ENCODE data around the gene BEND7. TPM values are rescaled to one million over a fixed set of nuclear protein-coding genes. Genes with fewer than 3 reads are reported as not detected.

Gene BEND7
- total and polyA plus RNA-seq, 2 of the 8 experiments (the other 6 are each of a cell fraction or from before 2014, with no cell fraction given), result 1.9 to 8.2 TPM

DNA sequence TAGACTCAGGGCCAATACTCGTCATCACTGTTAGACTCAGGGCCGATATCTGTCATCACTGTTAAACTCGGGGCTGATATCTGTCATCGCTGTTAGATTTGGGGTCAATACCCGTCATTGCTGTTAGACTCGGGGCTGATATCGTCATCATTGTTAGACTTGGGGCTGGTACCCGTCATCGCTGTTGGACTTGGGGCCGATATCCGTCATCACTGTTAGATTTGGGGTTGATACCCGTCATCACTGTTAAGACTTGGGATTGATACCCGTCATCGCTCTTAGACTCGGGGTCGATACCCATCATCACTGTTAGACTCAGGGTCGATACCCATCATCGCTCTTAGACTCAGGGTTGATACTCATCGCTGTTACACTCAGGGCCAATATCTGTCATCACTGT lies 56.5 kb downstream of the BEND7 start:
- WGBS, 2 experiments (ENCODE audit: extremely low coverage in 1 of 2, insufficient coverage in 1 of 2, insufficient read length in 1 of 2, insufficient replicate concordance in 2 of 2, low coverage in 1 of 2, low lambda C conversion rate in 2 of 2, missing lambda C conversion rate in 1 of 2), result 96% methylated on average over 19 of the region's 19 CpGs; no CpG with 5 or more reads in 1 of the 2 experiments
- POLR2A ChIA-PET (ENCODE audit: partially characterized antibody), result no interaction called here
- no peak overlapping the region for H2AFZ ChIP-seq (ENCODE audit: low read length)
- H3K27ac ChIP-seq (ENCODE audit: low read depth, low read length), result no peak overlapping the region
- H2BK20ac ChIP-seq (ENCODE audit: low read length), result no peak overlapping the region
- no peak overlapping the region for H3K9ac ChIP-seq (replicated peaks in 1 of 4; ENCODE audit: extremely low read depth in 1 of 4, low read depth in 3 of 4, low read length in 3 of 4)
- H2BK15ac ChIP-seq (ENCODE audit: low read length), result no peak overlapping the region
- H3K9me3 ChIP-seq (ENCODE audit: insufficient read depth in 2 of 2, low read depth in 1 of 2, low read length in 1 of 2), result no peaks in the 10 kb centered on the region
- H3K23ac ChIP-seq (ENCODE audit: insufficient read length), result no peak overlapping the region
- H3K4me1 ChIP-seq (replicated peaks in 1 of 4; ENCODE audit: control insufficient read depth in 3 of 4, insufficient read depth in 4 of 4, low read length in 3 of 4), result no peaks in the 10 kb centered on the region
- no peak overlapping the region for H3K18ac ChIP-seq (ENCODE audit: extremely low read depth, low read length)
- no peak overlapping the region for H3K56ac ChIP-seq (replicated peaks; ENCODE audit: insufficient read length, low read depth, low read length)
- no peak overlapping the region for H2BK5ac ChIP-seq (ENCODE audit: low read depth, low read length)
- DNase-seq (ENCODE audit: low read depth in 1 of 2, low spot score in 2 of 2) (no peak), FAIRE-seq (no peak)
- H4K91ac ChIP-seq (replicated peaks; ENCODE audit: insufficient read length, low read length), result no peak overlapping the region
- H3K4ac ChIP-seq (replicated peaks; ENCODE audit: insufficient read length, low read depth, low read length), result no peak overlapping the region
- H4K8ac ChIP-seq (ENCODE audit: extremely low read depth, insufficient read depth, low read length), result no peak overlapping the region
- H3K79me1 ChIP-seq (ENCODE audit: low read depth, low read length), result no peaks in the 10 kb centered on the region
- H3K4me3 ChIP-seq (ENCODE audit: extremely low read depth in 1 of 4, insufficient read depth in 2 of 4, low read depth in 3 of 4, low read length in 4 of 4), result no peak overlapping the region
- no peak overlapping the region for H4K5ac ChIP-seq (ENCODE audit: insufficient read length, low read depth, low read length)
- no peaks in the 10 kb centered on the region for H3K79me2 ChIP-seq (ENCODE audit: control insufficient read depth in 1 of 2, insufficient read depth in 2 of 2, low read length in 2 of 2)
- H2BK120ac ChIP-seq (replicated peaks; ENCODE audit: low read depth, low read length), result no peak overlapping the region
- no peak overlapping the region for H3K14ac ChIP-seq (ENCODE audit: insufficient read length)
- H4K20me1 ChIP-seq (replicated peaks in 1 of 2; ENCODE audit: control insufficient read depth in 1 of 2, insufficient read depth in 2 of 2, low read length in 2 of 2), result no peaks in the 10 kb centered on the region
- H3K36me3 ChIP-seq (ENCODE audit: control insufficient read depth in 2 of 4, insufficient read depth in 4 of 4, low read length in 3 of 4), result no peaks in the 10 kb centered on the region; a peak in 1 of 8 replicates
- H2BK12ac ChIP-seq (ENCODE audit: low read depth, low read length), result no peak overlapping the region
- H3K27me3 ChIP-seq (replicated peaks in 1 of 4; ENCODE audit: control insufficient read depth in 3 of 4, extremely low read depth in 1 of 4, insufficient read depth in 3 of 4, low read length in 3 of 4), result no peaks in the 10 kb centered on the region
- no peak overlapping the region for H2AK5ac ChIP-seq (ENCODE audit: low read depth, low read length)
- no peak overlapping the region for H3K4me2 ChIP-seq (ENCODE audit: insufficient read depth in 1 of 2, low read depth in 2 of 2, low read length in 2 of 2)
- CTCF ChIA-PET (ENCODE audit: partially characterized antibody), result no interaction called here
- H3K23me2 ChIP-seq (ENCODE audit: low read depth, low read length), result no peaks in the 10 kb centered on the region
- TF ChIP-seq CBX8 (IDR thresholded peaks at IDR 0.05; ENCODE audit: borderline replicate concordance, low read depth, low read length) (no peak), BCL11A (IDR thresholded peaks at IDR 0.05; ENCODE audit: low read depth in 2 of 2, low read length in 2 of 2) (no peak), TAF1 (IDR thresholded peaks at IDR 0.05; ENCODE audit: low read depth, low read length) (no peak), NRF1 (IDR thresholded peaks at IDR 0.05; ENCODE audit: low read depth, low read length) (no peak), CBX5 (IDR thresholded peaks at IDR 0.05; ENCODE audit: low read depth, low read length) (no peak), POU5F1 (IDR thresholded peaks at IDR 0.05; ENCODE audit: low read depth, low read length) (no peak), POLR2A (IDR thresholded peaks at IDR 0.05; ENCODE audit: control extremely low read depth in 1 of 2, low read depth in 2 of 2, low read length in 2 of 2) (no peak), ASH2L (IDR thresholded peaks at IDR 0.05; ENCODE audit: low read length) (no peak), TBP (IDR thresholded peaks at IDR 0.05; ENCODE audit: low read depth, low read length) (no peak), RBBP5 (IDR thresholded peaks at IDR 0.05; ENCODE audit: borderline replicate concordance, low read depth, low read length) (no peak), GABPA (IDR thresholded peaks at IDR 0.05; ENCODE audit: borderline replicate concordance, insufficient read depth, low read length) (no peak), RXRA (IDR thresholded peaks at IDR 0.05; ENCODE audit: insufficient read depth, low read depth, low read length) (no peak)
- TF ChIP-seq, protein P1, sequence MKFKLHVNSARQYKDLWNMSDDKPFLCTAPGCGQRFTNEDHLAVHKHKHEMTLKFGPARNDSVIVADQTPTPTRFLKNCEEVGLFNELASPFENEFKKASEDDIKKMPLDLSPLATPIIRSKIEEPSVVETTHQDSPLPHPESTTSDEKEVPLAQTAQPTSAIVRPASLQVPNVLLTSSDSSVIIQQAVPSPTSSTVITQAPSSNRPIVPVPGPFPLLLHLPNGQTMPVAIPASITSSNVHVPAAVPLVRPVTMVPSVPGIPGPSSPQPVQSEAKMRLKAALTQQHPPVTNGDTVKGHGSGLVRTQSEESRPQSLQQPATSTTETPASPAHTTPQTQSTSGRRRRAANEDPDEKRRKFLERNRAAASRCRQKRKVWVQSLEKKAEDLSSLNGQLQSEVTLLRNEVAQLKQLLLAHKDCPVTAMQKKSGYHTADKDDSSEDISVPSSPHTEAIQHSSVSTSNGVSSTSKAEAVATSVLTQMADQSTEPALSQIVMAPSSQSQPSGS (IDR thresholded peaks at IDR 0.05; ENCODE audit: low read length), result no peak
